ENCODE data around the gene HORMAD2.

- TF ChIP-seq CTCF (conservative IDR thresholded peaks at IDR 0.05) (no peak), EZH2 (IDR thresholded peaks at IDR 0.05; ENCODE audit: low read depth) (no peak)
Measured at GRCh38 chr22:30158277-30158676, 78.0 kb downstream of the HORMAD2 start.
